ENCODE measurements around the gene VAMP2.

GRCh38 chr17:8117980-8118768, 44.6 kb downstream of the VAMP2 start, which contains the start of gene ALOXE3:
- TF ChIP-seq CTCF (IDR thresholded peaks at IDR 0.05) (no peak), POLR2A (IDR thresholded peaks at IDR 0.05) (no peak)
